ENCODE measurements around the gene TMEM132D. TPM values are rescaled to one million over a fixed set of nuclear protein-coding genes. Genes with fewer than 3 reads are reported as not detected.

The TMEM132D gene
- polyA plus RNA-seq, 1 experiment: not detected

DNA sequence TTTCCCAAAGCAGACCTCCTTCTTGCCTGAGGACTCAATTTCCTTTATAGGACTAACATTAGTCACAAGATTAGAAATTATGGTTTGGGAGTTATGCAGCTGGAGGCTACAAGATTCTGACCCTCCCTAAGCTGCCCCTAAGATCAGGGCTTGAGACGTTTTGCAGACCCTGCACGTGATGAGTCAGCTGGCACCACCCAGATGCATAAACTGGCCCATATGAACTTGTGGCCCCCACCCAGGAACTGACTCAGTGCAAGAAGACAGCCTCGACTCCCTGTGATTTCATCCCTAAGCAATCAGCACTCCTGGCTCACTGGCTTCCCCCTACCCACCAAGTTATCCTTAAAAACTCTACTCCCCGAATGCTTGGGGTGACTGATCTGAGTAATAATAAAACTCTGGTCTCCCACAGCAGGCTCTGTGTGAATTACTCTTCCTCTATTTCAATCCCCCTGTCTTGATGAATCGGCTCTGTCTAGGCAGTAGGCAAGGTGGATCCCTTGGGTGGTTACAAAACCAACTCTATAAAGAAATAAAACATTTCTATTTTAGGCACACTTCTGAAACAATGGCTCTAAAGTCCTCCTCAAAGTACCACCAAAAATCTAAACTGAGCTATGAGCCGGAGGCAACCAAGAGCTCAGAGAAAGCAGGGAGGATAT, 233.4 kb downstream of the TMEM132D start:
- no peak for DNase-seq (ENCODE audit: low read depth, low spot score)
- H3K27me3 ChIP-seq (ENCODE audit: control insufficient read depth, insufficient read depth, low read length): no peaks in the 10 kb centered on the region
- peaks cover 13% of the 10 kb centered on the region; the same call in 1 of the 2 replicates for H3K9me3 ChIP-seq (ENCODE audit: control insufficient read depth, insufficient read depth, low read length)
- TF ChIP-seq, protein P1, sequence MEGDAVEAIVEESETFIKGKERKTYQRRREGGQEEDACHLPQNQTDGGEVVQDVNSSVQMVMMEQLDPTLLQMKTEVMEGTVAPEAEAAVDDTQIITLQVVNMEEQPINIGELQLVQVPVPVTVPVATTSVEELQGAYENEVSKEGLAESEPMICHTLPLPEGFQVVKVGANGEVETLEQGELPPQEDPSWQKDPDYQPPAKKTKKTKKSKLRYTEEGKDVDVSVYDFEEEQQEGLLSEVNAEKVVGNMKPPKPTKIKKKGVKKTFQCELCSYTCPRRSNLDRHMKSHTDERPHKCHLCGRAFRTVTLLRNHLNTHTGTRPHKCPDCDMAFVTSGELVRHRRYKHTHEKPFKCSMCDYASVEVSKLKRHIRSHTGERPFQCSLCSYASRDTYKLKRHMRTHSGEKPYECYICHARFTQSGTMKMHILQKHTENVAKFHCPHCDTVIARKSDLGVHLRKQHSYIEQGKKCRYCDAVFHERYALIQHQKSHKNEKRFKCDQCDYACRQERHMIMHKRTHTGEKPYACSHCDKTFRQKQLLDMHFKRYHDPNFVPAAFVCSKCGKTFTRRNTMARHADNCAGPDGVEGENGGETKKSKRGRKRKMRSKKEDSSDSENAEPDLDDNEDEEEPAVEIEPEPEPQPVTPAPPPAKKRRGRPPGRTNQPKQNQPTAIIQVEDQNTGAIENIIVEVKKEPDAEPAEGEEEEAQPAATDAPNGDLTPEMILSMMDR (IDR thresholded peaks at IDR 0.05; ENCODE audit: low read depth, low read length): no peak
- no peak overlapping the region for H3K27ac ChIP-seq (ENCODE audit: low read depth, low read length)
- no peak overlapping the region for H3K4me3 ChIP-seq (ENCODE audit: low read depth, low read length)
- ChIA-PET POLR2A (no interaction called here), CTCF (no interaction called here)

DNA sequence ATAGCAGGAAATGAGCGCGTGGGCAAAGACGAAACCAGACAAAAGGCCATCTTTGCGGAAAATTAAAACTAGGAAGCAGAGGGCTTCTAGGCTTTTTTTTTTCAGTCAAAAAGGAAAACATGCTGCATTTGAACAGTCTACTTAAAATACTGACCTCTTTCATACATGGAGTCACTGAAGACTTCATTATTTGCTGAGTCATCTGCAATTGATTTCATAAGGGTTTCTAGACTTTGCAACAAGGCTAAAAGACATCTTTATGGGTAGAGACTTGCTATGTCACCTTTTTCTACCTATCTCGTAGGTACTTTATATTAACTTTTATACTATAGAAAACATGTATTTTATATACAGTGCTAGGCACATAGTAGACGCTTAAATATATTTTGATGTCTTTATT, 238.4 kb downstream of the TMEM132D start:
- no peak overlapping the region for H3K4me3 ChIP-seq (ENCODE audit: low read depth, low read length)
- POLR2A ChIA-PET: no interaction called here
- no peak overlapping the region for H3K27ac ChIP-seq (ENCODE audit: low read depth, low read length)
- no peak for DNase-seq (ENCODE audit: low read depth, low spot score)
- no peaks in the 10 kb centered on the region for H3K27me3 ChIP-seq (ENCODE audit: control insufficient read depth, insufficient read depth, low read length)
- TF ChIP-seq, protein P1 (IDR thresholded peaks at IDR 0.05; ENCODE audit: low read depth, low read length): no peak
- CTCF ChIA-PET: no interaction called here
- H3K9me3 ChIP-seq (ENCODE audit: control insufficient read depth, insufficient read depth, low read length): peaks cover 29% of the 10 kb centered on the region

DNA sequence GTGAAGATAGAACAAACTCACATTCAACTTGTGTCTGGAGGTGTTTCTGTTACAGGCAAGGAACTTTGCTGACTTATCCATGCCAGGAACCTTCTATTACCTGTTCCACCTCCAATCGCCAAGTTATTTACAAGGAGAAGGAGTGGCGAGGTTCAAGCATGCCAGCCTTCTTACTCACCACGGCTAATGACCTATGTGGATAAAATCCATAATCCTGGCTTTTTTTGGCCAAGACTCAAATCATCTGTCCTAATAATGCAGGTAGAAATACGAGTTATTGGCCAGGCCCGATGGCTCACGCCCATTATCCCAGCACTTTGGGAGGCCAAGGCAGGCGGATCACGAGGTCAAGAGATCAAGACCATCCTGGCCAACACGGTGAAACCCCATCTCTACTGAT, 241.6 kb downstream of the TMEM132D start:
- no peak for DNase-seq (ENCODE audit: low read depth, low spot score)
- Histone ChIP-seq H3K27me3 (ENCODE audit: control insufficient read depth, insufficient read depth, low read length) (no peaks in the 10 kb centered on the region), H3K27ac (ENCODE audit: low read depth, low read length) (no peak overlapping the region), H3K9me3 (ENCODE audit: control insufficient read depth, insufficient read depth, low read length) (peaks cover 40% of the 10 kb centered on the region), H3K4me3 (ENCODE audit: low read depth, low read length) (no peak overlapping the region)
- TF ChIP-seq, protein P1 (IDR thresholded peaks at IDR 0.05; ENCODE audit: low read depth, low read length): no peak
- POLR2A ChIA-PET: no interaction called here
- CTCF ChIA-PET: no interaction called here

GRCh38 chr12:129660946-129661345, 242.9 kb downstream of the TMEM132D start:
- H3K27ac ChIP-seq (ENCODE audit: low read depth, low read length): no peak overlapping the region
- TF ChIP-seq, protein P1 (IDR thresholded peaks at IDR 0.05; ENCODE audit: low read depth, low read length): no peak
- no peak overlapping the region for H3K4me3 ChIP-seq (ENCODE audit: low read depth, low read length)
- H3K9me3 ChIP-seq (ENCODE audit: control insufficient read depth, insufficient read depth, low read length): peaks cover 43% of the 10 kb centered on the region
- CTCF ChIA-PET: no interaction called here
- no peaks in the 10 kb centered on the region for H3K27me3 ChIP-seq (ENCODE audit: control insufficient read depth, insufficient read depth, low read length)
- no peak for DNase-seq (ENCODE audit: low read depth, low spot score)
- POLR2A ChIA-PET: no interaction called here

GRCh38 chr12:129659961-129660622, 243.7 kb downstream of the TMEM132D start:
- Histone ChIP-seq H3K4me3 (ENCODE audit: low read depth, low read length) (no peak overlapping the region), H3K27me3 (ENCODE audit: control insufficient read depth, insufficient read depth, low read length) (no peaks in the 10 kb centered on the region), H3K27ac (ENCODE audit: low read depth, low read length) (no peak overlapping the region), H3K9me3 (ENCODE audit: control insufficient read depth, insufficient read depth, low read length) (peaks cover 45% of the 10 kb centered on the region)
- CTCF ChIA-PET: no interaction called here
- POLR2A ChIA-PET: no interaction called here
- no peak for DNase-seq (ENCODE audit: low read depth, low spot score)
- TF ChIP-seq, protein P1 (IDR thresholded peaks at IDR 0.05; ENCODE audit: low read depth, low read length): no peak

Data from AG04450 (cell line).